ENCODE results near the gene PHF13. TPM values are rescaled to one million over a fixed set of nuclear protein-coding genes. Genes with fewer than 3 reads are reported as not detected.

Gene PHF13
- total and polyA plus RNA-seq, 9 of the 15 experiments (the other 6 are each of a cell fraction or from before 2014, with no cell fraction given) = 1.8 to 36.1 (median 11.7) TPM

GRCh38 chr1:6623269-6623965 lies 9.9 kb downstream of the PHF13 start:
- Histone ChIP-seq H3K27me3 (ENCODE audit: control insufficient read depth in 2 of 2, insufficient read depth in 2 of 2, low read length in 2 of 2) (no peaks in the 10 kb centered on the region), H3K79me2 (ENCODE audit: control insufficient read depth, insufficient read depth, low read length) (peaks cover 72% of the 10 kb centered on the region), H3K9me1 (ENCODE audit: control insufficient read depth, insufficient read depth, low read length) (peaks cover 3% of the 10 kb centered on the region), H3K4me3 (no peak overlapping the region), H3K4me1 (replicated peaks in 1 of 2; ENCODE audit: control insufficient read depth in 2 of 2, insufficient read depth in 2 of 2, low read length in 2 of 2) (peaks cover 12 to 37% of the 10 kb centered on the region in 2 experiments; a peak in 4 of 5 replicates), H3K9me3 (replicated peaks; ENCODE audit: control insufficient read depth, insufficient read depth, low read depth, low read length) (no peaks in the 10 kb centered on the region), H3K9ac (ENCODE audit: insufficient read depth in 1 of 2, low read depth in 2 of 2, low read length in 2 of 2) (no peak overlapping the region), H3K36me3 (ENCODE audit: control insufficient read depth, insufficient read depth, low read length) (peaks cover 80% of the 10 kb centered on the region), H4K20me1 (replicated peaks; ENCODE audit: control insufficient read depth, insufficient read depth, low read length) (peaks cover 24% of the 10 kb centered on the region; the same call in 1 of the 2 replicates), H3K27ac (ENCODE audit: extremely low read depth, low read depth, low read length) (peak overlapping the region; percentile 7; the same call in 1 of the 3 replicates), H2AFZ (ENCODE audit: low read depth, low read length) (no peak overlapping the region), H3K4me2 (ENCODE audit: insufficient read depth, low read length) (no peak overlapping the region)
- FAIRE-seq = no peak
- TF ChIP-seq, protein P1, sequence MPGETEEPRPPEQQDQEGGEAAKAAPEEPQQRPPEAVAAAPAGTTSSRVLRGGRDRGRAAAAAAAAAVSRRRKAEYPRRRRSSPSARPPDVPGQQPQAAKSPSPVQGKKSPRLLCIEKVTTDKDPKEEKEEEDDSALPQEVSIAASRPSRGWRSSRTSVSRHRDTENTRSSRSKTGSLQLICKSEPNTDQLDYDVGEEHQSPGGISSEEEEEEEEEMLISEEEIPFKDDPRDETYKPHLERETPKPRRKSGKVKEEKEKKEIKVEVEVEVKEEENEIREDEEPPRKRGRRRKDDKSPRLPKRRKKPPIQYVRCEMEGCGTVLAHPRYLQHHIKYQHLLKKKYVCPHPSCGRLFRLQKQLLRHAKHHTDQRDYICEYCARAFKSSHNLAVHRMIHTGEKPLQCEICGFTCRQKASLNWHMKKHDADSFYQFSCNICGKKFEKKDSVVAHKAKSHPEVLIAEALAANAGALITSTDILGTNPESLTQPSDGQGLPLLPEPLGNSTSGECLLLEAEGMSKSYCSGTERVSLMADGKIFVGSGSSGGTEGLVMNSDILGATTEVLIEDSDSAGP (CRISPR knock-in tag; IDR thresholded peaks at IDR 0.05) = no peak
- TF ChIP-seq RNF2 (IDR thresholded peaks at IDR 0.05) = no peak
- TF ChIP-seq, protein P2, sequence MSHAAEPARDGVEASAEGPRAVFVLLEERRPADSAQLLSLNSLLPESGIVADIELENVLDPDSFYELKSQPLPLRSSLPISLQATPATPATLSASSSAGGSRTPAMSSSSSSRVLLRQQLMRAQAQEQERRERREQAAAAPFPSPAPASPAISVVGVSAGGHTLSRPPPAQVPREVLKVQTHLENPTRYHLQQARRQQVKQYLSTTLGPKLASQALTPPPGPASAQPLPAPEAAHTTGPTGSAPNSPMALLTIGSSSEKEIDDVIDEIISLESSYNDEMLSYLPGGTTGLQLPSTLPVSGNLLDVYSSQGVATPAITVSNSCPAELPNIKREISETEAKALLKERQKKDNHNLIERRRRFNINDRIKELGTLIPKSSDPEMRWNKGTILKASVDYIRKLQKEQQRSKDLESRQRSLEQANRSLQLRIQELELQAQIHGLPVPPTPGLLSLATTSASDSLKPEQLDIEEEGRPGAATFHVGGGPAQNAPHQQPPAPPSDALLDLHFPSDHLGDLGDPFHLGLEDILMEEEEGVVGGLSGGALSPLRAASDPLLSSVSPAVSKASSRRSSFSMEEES (CRISPR knock-in tag; IDR thresholded peaks at IDR 0.05) = no peak
- 0 out of 2 replicates have a peak, but pooled peaks have one; percentile 17 for TF ChIP-seq MYC (IDR thresholded peaks at IDR 0.05; ENCODE audit: low read depth, low read length)
- TF ChIP-seq MYC (CRISPR knock-in tag; IDR thresholded peaks at IDR 0.05; ENCODE audit: borderline replicate concordance, low read depth) = no peak
- no peak for ATAC-seq
- in situ Hi-C loops (cut with MboI) (no loop called here), intact Hi-C loops (cut with micrococcal nuclease) (no loop called here)
- CTCF ChIA-PET (ENCODE audit: low intra/inter-chr PET ratio) = interaction anchor here (0.7 kb wide), 1 partner anchor 68 kb away, joined by 3 read pairs; the partner anchor contains the start of gene TAS1R1
- no peak for DNase-seq (ENCODE audit: extremely low read depth in 1 of 4, low spot score in 3 of 4)
- TSS peak; percentile 9 for BruUV-seq (replicated peaks)
- POLR2A ChIA-PET = interaction anchor here (0.6 to 5.1 kb wide), 10 partner anchors 8 to 1422 kb away, joined by 3 to 36 read pairs (median 5); partner anchors contain the start of genes KLHL21 and PHF13
- WGBS (ENCODE audit: insufficient coverage, low coverage, missing lambda C conversion rate) = 74% methylated on average over 14 of the region's 14 CpGs

All from K562 (cell line).